Kidney glomerular epithelial cell (primary cell): Measurements from ENCODE around the gene AIRE.
"Not testable (repeated sequence)": the region's sequence is repeated elsewhere in the genome, so short reads cannot be mapped to it uniquely, and the experiment has no call there.

Experiments used
- DNase-seq: peaks from one replicate; lab custom pipeline; 2025; lab: John Stamatoyannopoulos, UW

Gene AIRE

DNA sequence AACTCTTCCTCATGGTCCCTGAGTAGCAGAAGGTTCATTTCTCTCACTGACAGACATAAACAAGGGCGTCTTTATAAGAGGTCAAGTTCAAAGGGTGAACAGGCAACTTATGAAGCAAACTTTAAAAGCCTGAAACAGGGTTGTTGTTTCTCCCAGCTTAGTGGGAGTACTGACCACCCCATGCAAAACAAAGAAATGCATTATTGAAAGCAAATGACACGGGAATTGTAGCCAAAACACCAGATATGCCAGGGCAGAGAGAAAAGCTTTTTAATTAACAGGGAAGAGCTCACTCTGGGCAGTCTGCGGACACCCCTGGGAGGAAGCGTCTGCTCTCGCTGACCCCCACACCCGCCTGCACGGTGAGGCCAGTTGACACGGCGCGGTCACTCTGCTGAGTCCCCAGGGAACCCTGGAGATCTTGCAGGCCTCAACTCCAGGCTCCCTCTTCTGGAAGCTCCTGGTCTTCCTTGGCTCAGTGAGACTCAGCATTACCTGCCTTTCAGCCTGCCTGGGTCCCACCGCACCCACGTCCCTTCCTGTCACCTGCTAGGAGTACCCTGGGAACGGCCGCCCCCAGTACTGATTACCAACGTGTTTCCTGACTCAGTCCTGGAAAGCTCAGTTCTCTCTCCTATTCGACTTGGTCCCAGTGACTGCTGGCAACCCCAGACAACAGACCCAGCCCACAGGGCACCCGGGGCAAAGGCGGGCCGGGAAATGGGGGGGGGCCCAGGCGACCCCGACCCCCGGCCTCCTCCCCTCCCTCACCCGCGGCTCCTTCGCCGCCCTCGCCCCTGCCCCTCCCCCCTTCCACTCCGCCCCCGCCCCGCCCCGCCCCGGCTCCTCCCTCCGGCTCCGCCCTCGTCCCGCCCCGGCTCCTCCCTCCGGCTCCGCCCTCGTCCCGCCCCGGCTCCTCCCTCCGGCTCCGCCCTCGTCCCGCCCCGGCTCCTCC, 52.5 kb downstream of the AIRE start:
- peak; percentile 6 for DNase-seq

DNA sequence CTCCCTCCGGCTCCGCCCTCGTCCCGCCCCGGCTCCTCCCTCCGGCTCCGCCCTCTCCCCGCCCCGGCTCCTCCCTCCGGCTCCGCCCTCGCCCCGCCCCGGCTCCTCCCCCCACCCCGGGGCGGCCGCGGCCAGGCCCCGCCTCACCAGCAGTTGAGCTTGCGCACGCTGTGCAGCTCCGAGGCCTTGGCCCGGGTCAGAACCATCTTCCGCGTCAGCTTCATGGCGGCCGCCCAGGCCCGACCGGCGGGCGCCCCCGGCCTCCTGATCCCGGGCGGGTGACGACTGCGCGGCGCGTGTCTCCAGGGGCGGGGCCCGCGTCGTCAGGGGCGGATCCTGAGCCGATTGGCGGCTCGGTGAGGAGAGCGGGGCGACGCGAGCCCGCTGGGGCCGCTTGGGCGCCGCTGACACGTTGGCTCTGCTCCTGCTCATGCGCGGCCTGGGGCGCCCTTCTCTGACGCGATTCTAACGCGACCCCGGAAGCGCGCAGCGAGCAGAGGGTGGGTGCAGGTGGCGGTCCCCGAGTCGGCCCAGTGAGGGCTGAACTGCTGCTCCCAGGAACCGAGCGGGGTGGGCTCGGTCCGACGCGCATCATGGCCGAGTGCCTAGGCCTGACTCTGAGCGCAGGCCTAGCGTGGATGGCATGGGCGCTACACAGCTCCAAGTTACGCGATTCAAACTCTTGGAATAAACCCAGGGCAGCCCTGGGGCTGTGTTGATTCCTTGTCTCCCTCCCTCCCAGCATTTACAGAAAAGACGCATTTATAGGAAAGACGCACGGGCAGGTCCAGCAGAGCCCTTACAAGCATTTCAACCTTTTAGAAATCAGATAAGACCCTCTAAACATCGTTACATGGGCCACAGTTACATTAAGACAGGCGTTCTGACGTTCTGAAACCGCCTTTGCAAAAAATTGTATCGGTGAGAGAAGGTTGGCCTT, 53.6 kb downstream of the AIRE start, which contains the start of gene CFAP410:
TSS of gene CFAP410 (minus strand) at position 420 of the 940 bp plus-strand sequence. CDS start at position 224, 196 bp downstream.
- peak; percentile 75 for DNase-seq

DNA sequence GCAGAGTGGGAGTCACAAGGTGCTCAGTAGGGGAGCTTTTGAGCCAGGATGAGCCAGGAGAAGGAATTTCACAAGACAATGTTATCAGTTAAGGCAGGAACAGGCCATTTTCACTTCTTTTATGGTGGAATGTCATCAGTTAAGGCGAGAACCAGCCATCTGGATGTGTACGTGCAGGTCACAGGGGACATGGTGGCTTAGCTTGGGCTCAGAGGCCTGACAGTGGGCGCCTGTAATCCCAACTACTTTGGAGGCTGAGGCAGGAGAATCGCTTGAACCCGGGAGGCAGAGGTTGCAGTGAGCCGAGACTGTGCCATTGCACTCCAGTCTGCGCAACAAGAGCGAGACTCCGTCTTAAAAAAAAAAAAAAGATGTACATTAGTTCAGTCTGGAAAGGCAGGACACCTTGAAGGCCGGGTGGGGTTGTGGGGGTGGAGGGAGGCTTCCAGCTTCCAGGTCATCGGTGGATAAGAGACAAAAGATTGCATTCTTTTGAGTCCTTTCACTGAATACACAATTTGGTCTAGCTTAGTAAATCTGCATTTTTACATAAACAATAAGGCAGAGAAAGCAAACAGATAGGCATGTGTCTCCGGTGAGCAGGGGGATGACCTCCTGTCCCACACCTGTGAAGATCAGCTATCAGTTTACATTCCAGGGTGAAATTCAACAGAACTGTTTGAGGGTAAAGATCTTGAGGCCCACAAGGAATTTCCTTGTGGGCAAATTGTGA, 56.2 kb downstream of the AIRE start:
- not testable (repeated sequence) for DNase-seq

DNA sequence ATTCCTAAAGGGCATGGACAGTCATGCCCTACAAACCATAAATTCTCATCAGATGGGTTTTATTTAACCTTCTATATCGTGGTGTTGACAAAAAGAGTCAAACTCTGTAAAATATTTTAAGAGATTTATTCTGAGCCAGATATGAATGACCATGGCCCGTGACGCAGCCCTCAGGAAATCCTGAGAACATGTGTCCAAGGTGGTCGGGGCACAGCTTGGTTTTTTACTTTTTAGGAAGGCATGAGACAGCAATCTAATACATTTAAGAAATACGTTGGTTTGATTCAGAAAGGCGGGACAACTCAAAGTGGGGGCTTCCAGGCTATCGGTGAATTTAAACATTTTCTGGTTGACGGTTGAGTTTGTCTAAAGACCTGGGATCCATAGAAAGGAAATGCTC, 57.3 kb downstream of the AIRE start:
- not testable (repeated sequence) for DNase-seq

DNA sequence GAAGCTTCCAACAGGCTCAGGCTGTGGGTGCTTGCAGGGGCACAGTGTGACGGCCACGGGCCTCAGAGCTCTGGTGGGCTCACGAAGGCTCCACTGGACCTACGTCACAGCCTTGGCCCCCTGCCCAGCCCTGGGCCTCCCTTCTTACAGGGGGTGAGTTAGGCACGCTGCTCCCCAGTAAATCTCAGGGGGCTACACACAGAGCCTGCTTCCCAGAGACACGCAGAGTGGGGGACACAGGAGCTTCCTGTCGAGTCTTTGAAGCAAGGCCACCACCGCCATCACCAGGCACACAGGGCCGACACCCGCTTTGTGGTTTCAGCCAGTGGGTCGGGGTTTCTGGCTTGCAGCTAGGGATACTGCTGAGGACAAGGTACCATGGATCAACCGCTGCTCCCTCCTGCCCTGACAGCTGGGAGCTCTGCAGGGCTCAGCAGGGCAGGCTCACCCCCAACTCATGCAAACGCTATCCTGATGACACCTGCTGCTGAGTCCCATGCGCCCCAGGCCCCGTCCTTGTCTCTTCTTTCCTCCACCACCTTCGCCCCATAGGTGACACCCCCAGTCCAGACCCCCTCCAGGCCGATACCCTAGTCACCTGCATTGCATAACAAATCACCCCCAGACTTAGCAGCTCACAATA, 59.0 kb downstream of the AIRE start:
- DNase-seq, result no peak

DNA sequence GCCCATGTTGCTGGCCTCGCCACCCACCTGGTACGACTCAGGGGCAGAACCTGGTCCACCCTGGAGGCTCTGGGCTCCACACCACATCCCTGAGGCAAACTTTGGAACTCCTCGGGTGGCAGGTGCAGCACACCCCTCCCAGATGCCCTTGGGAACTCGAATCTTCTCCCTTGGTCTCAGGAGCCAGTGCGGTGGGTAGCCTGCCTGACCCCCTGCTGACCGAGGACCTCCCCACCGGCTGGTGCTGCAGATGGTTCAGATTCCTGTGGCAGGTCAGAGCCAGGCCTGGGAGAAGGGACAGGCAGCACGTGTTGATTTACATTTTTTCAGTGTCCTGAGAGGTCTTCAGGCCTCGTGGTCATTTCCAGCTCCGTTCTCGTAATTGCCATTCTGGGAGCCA, 59.8 kb downstream of the AIRE start:
- DNase-seq, result no peak

DNA sequence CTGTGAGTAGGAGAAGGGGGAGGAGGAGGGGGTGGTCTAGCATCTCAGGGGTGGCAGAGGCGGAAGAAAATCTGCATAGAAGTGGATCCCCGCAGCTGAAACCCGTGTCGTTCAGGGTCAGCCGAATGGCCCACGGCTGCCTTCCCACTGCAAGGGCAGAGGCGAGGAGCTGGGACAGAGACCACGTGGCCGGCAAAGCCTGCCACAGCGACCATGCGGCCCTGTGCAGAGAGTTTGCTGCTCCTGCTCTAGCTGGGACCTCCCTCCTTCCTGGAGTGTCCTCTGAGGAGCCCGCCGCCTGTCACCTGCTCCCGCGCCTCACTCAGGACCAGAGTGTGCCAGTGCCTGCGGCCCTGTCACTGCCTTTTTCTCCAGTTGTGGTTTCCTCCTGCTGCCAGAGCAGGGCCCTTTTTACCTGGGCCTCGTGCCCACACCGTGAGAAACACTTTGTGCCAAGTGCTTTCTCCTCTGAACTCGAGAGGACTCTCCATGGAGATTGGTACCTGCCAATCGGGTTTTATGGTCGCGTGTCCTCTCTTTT, 62.3 kb downstream of the AIRE start:
- DNase-seq, result no peak
